KOPT-K1 (cell line): ENCODE results near the gene DENND4C.
"Not testable (repeated sequence)": the region's sequence is repeated elsewhere in the genome, so short reads cannot be mapped to it uniquely, and the experiment has no call there.

ENCODE experiments used
- H3K27ac ChIP-seq: fragments of 200-600 bp; sonication (generic); 2 replicates; pipeline ENCODE4 v1.5.1; 2016; ENCODE audit warnings: antibody characterized with exemption, mild to moderate bottlenecking, low read depth, low read length; ENCODE audit not compliant: poor library complexity, severe bottlenecking
- H3K36me3 ChIP-seq: fragments of 200-600 bp; sonication (generic); 2 replicates; pipeline ENCODE4 v1.5.1; 2017; ENCODE audit warnings: antibody characterized with exemption, mild to moderate bottlenecking, low read length, moderate library complexity; ENCODE audit not compliant: insufficient read depth
- H3K9me3 ChIP-seq: fragments of 200-600 bp; sonication (generic); 2 replicates; pipeline ENCODE4 v1.5.1; 2017; ENCODE audit warnings: antibody characterized with exemption, low read length, mild to moderate bottlenecking; ENCODE audit not compliant: insufficient read depth, poor library complexity, severe bottlenecking

Gene DENND4C

GRCh38 chr9:19342947-19343346 is 112.5 kb downstream of the DENND4C start:
- Histone ChIP-seq H3K36me3 (peaks cover 77% of the 10 kb centered on the region), H3K9me3 (no peaks in the 10 kb centered on the region), H3K27ac (no peak overlapping the region)

- no peak overlapping the region for H3K27ac ChIP-seq
- H3K36me3 ChIP-seq = peaks cover 81% of the 10 kb centered on the region
- no peaks in the 10 kb centered on the region for H3K9me3 ChIP-seq
Measured at GRCh38 chr9:19358701-19359100, 128.2 kb downstream of the DENND4C start.

DNA sequence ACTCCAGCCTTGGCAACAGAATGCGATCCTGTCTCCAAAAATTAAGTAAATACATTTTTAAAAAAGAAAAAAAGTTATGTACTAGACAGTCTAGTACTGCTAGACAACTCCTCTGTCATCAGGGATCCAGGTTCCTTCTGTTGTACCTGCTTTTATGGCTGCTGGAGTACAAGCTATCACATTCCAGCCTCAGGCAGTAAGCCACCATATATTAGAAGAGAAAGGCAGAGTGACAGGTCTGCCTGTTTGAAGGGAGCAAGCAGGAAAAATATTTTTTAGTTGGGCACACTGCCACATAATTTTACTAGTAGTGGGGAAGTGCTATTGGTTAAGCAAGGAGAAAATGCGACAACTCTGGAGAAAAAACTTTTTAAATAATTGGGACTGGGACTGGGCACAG is 138.6 kb downstream of the DENND4C start:
- peaks cover 81% of the 10 kb centered on the region for H3K36me3 ChIP-seq
- no peaks in the 10 kb centered on the region for H3K9me3 ChIP-seq
- no peak overlapping the region for H3K27ac ChIP-seq

DNA sequence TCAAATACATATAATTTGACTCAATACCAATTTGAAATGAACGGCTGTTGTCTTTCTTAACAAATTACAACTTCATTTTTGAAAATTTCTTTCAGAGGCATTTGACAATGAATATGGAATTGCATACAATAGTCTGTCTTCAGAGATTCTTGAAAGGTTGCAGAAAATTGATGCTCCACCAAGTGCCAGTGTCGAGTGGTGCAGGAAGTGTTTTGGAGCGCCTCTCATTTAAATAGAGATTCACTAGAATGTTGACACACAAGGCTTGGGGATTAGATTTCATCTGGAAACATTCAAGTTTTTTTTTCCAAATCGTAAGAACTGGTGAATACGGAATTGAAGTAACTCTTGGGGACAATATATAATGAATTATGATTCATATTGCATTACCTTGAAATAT is 141.4 kb downstream of the DENND4C start:
- H3K27ac ChIP-seq = no peak overlapping the region
- peaks cover 89% of the 10 kb centered on the region for H3K36me3 ChIP-seq

DNA sequence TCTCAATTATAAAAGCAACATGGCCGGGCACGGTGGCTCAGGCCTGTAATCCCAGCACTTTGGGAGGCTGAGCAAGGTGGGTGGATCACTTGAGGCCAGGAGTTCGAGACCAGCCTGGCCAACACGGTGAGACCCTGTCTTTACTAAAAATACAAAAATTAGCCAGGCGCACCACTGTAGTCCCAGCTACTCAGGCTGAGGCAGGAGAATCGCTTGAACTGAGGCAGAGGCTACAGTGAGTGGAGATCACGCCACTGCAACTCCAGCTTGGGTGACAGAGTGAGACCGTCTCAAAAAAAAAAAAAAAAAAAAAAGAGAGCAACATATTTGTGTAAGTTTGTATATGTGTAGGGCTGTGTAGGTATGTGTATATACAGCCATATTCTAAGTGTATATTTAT is 142.1 kb downstream of the DENND4C start:
- Histone ChIP-seq H3K9me3 (no peaks in the 10 kb centered on the region), H3K36me3 (peaks cover 90% of the 10 kb centered on the region), H3K27ac (no peak overlapping the region)

More for the DNA sequence above, 141.4 kb downstream of the DENND4C start:
- no peaks in the 10 kb centered on the region for H3K9me3 ChIP-seq

DNA sequence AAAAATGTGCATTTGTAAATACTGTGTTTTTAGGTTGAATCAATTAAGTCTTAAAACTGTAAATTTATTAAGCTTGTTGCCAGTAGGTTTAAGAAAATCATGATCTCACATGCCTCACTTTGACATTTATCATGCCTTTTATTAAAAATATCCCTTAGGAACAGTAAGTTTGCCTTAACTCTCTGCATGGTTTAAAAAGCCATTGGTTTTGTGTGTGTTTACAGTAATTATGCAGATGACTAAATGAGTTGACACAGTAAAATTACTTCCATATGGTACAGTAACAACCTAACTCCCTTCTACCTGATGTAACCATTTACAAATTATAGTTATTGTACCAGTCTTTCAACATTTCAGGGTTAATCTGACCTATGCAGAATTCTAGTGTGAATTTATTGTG is 143.0 kb downstream of the DENND4C start:
- H3K27ac ChIP-seq = no peak overlapping the region
- H3K36me3 ChIP-seq = peaks cover 90% of the 10 kb centered on the region
- no peaks in the 10 kb centered on the region for H3K9me3 ChIP-seq

DNA sequence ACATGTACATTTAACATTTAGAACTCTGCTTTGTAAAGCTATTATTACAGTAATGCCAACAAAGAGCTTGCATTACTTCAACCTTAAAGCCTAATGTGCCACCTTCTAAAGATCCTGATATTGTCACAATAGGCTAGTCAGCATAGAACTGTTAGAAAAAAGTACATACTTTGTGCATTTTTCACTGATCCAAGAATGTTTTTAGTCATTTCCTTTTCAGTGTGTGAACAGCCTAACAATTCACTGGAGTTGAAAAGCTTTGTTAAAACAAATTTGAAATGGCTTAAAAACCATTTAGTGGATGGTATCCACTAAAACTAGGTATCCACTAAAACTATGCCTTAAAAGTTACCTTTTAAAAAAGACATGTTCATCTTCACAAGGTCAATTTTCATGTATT is 145.0 kb downstream of the DENND4C start:
- Histone ChIP-seq H3K9me3 (no peaks in the 10 kb centered on the region), H3K36me3 (peaks cover 91% of the 10 kb centered on the region), H3K27ac (no peak overlapping the region)

- no peak overlapping the region for H3K27ac ChIP-seq
- peaks cover 77% of the 10 kb centered on the region for H3K36me3 ChIP-seq
- no peaks in the 10 kb centered on the region for H3K9me3 ChIP-seq
Measured at GRCh38 chr9:19376931-19377330, 146.4 kb downstream of the DENND4C start.

GRCh38 chr9:19378164-19378563 is 147.7 kb downstream of the DENND4C start:
- peak overlapping the region; percentile 85 for H3K27ac ChIP-seq
- peaks cover 65% of the 10 kb centered on the region for H3K36me3 ChIP-seq
- no peaks in the 10 kb centered on the region for H3K9me3 ChIP-seq

- H3K36me3 ChIP-seq = peaks cover 60% of the 10 kb centered on the region
- peak overlapping the region; percentile 85 for H3K27ac ChIP-seq
- no peaks in the 10 kb centered on the region for H3K9me3 ChIP-seq
Measured at GRCh38 chr9:19378647-19379046, 148.2 kb downstream of the DENND4C start.

DNA sequence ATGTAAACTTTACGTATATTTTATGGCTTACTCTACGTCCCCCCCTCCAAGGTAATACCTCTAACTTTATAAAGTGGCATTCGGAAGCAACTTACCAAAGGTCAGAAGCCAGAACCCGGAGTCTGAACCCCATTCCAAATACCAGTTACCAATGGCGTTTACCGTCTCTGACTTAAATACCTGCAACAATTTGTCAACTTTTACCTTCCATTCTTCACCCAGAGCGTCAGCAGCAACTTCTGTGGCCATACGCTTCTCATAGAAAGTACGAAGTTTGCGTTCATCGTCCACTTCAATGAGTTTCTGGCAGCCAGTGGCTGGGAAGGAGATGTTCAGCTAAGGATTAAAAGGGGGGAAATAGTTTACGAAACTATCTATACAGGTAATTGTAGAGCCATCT is 148.8 kb downstream of the DENND4C start:
- Histone ChIP-seq H3K9me3 (no peaks in the 10 kb centered on the region), H3K36me3 (peaks cover 53% of the 10 kb centered on the region), H3K27ac (peak overlapping the region; percentile 85)

- Histone ChIP-seq H3K9me3 (no peaks in the 10 kb centered on the region), H3K36me3 (peaks cover 50% of the 10 kb centered on the region), H3K27ac (peak overlapping the region; percentile 85)
Measured at GRCh38 chr9:19379697-19380046, 149.2 kb downstream of the DENND4C start.

DNA sequence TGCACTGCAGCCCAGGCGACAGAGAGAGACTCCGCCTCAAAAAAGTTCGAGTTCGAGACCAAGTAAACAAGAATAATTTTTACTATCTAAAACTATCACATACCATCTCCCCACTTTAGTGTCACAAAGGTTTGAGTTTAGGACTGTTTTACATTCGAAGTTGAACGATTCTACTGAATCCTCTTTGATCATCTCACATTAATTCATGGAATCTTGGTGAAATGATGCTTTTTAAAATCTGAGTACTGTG is 150.3 kb downstream of the DENND4C start:
- Histone ChIP-seq H3K9me3 (no peaks in the 10 kb centered on the region), H3K27ac (peak overlapping the region; percentile 85), H3K36me3 (peaks cover 39% of the 10 kb centered on the region)

- H3K27ac ChIP-seq = no peak overlapping the region
- H3K9me3 ChIP-seq = no peaks in the 10 kb centered on the region
- H3K36me3 ChIP-seq = peaks cover 30% of the 10 kb centered on the region
Measured at GRCh38 chr9:19381656-19382055, 151.2 kb downstream of the DENND4C start.

- H3K36me3 ChIP-seq, H3K9me3 ChIP-seq, H3K27ac ChIP-seq: not testable (repeated sequence)
Measured at GRCh38 chr9:19385212-19385611, 154.7 kb downstream of the DENND4C start.

GRCh38 chr9:19385786-19386501 is 155.5 kb downstream of the DENND4C start:
- Histone ChIP-seq H3K9me3 (no peaks in the 10 kb centered on the region), H3K27ac (no peak overlapping the region), H3K36me3 (no peaks in the 10 kb centered on the region)
